Gastrocnemius medialis (tissue), 4 donors: ENCODE measurements around the gene KLF7. TPM values are rescaled to one million over a fixed set of nuclear protein-coding genes. Genes with fewer than 3 reads are reported as not detected.

Experiments used
- ATAC-seq, 2 donors: fragments of 150-250 bp; one replicate each; pipeline ENCODE4 v1.9.1; 2016
- DNase-seq, 2 donors: peaks; one replicate each; pipeline ENCODE4 v3.0.0-alpha.2; 2019
- H3K27ac ChIP-seq, 4 donors: fragments of 200-600 bp; sonication (generic); 1 replicate in 1 of 4; 2 replicates in 3 of 4; pipeline ENCODE4 v1.5.1; 2016 to 2018; ENCODE audit warnings: mild to moderate bottlenecking in 2 of 4, moderate library complexity in 1 of 4
- H3K27me3 ChIP-seq, 3 donors: fragments of 200-600 bp; sonication (generic) in 2 of 3; 1 replicate in 1 of 3; 2 replicates in 2 of 3; pipeline versions ENCODE4 v1.5.1 to v1.6.0; 2016 to 2019; ENCODE audit warnings: mild to moderate bottlenecking in 1 of 3, moderate library complexity in 1 of 3
- H3K36me3 ChIP-seq, 2 donors: fragments of 200-600 bp; sonication (generic) in 1 of 2; one replicate each; pipeline ENCODE4 v1.5.1; 2017 to 2018
- H3K4me1 ChIP-seq, 2 donors: fragments of 200-600 bp; sonication (generic) in 1 of 2; one replicate each; pipeline ENCODE4 v1.5.1; 2016 to 2017; ENCODE audit warnings: mild to moderate bottlenecking in 2 of 2
- H3K4me3 ChIP-seq, 4 donors: fragments of 200-600 bp; sonication (generic) in 3 of 4; 1 replicate in 1 of 4; 2 replicates in 3 of 4; pipeline ENCODE4 v1.5.1; 2016 to 2019; ENCODE audit warnings: mild to moderate bottlenecking in 2 of 4
- H3K9me3 ChIP-seq, 3 donors: fragments of 200-600 bp; sonication (generic) in 2 of 3; 1 replicate in 1 of 3; 2 replicates in 2 of 3; pipeline ENCODE4 v1.5.1; 2016 to 2019
- CTCF ChIP-seq, 5 experiments: fragments of 450-650 bp in 3 of 5; fragments of 200-600 bp in 2 of 5; sonication (generic) in 2 of 5; IDR thresholded peaks in 4 of 5; conservative IDR thresholded peaks in 1 of 5; 1 replicate in 4 of 5; 2 replicates in 1 of 5; pipeline ENCODE4 v1.5.1; 2016 to 2019; ENCODE audit warnings: antibody characterized with exemption in 5 of 5, mild to moderate bottlenecking in 3 of 5, moderate library complexity in 3 of 5
- POLR2A ChIP-seq, 2 donors: fragments of 450-650 bp; IDR thresholded peaks; one replicate each; pipeline ENCODE4 v1.6.1; 2017; ENCODE audit warnings: antibody characterized with exemption in 2 of 2, mild to moderate bottlenecking in 2 of 2, moderate library complexity in 2 of 2
- in situ Hi-C, 4 donors: fragments of 200-750 bp; cut with MboI; loops; one replicate each; pipeline versions ENCODE4 v1.15.0 to v1.8.0; 2017; ENCODE audit warnings: low sequenced_read_pairs in 4 of 4
- intact Hi-C: fragments of 100-400 bp; cut with DNase I; formaldehyde crosslinking; loops from one replicate; pipeline ENCODE4 v1.15.1; 2023; ENCODE audit warnings: low total_unique reads
- total RNA-seq, 4 donors: library from RNA; depleted of rRNA; stranded (reverse); fragments of >200 nt; gene quantifications; one replicate each; pipeline versions ENCODE4 v1.1.0 to v1.2.3, GENCODE V29; 2016

Gene KLF7
- total RNA-seq, 4 donors from 2014 or later: 6.8 to 12.0 (median 7.6) TPM

GRCh38 chr2:207117668-207118067 lies 48.1 kb downstream of the KLF7 start:
- Histone ChIP-seq H3K27me3 (no peaks in the 10 kb centered on the region), H3K27ac (no peak overlapping the region), H3K36me3 (no peaks in the 10 kb centered on the region), H3K4me1 (peaks cover 17 to 26% of the 10 kb centered on the region in 2 donors), H3K9me3 (no peaks in the 10 kb centered on the region), H3K4me3 (no peak overlapping the region)
- intact Hi-C loops: no loop called here
- ATAC-seq (no peak), DNase-seq (no peak)
- TF ChIP-seq CTCF (IDR thresholded peaks at IDR 0.05 in 4 of 5, conservative IDR thresholded peaks at IDR 0.05 in 1 of 5) (no peak), POLR2A (IDR thresholded peaks at IDR 0.05) (no peak)
- in situ Hi-C loops: no loop called here

- intact Hi-C loops: no loop called here
- in situ Hi-C loops: no loop called here
- H3K36me3 ChIP-seq: no peaks in the 10 kb centered on the region
- no peaks in the 10 kb centered on the region for H3K27me3 ChIP-seq
- DNase-seq (peak in 1 of 2 donors; percentile 19), ATAC-seq (peak; percentile 44 to 47)
- peaks cover 6 to 14% of the 10 kb centered on the region in 2 donors for H3K4me1 ChIP-seq
- no peak overlapping the region for H3K27ac ChIP-seq
- H3K4me3 ChIP-seq: no peak overlapping the region
- no peaks in the 10 kb centered on the region for H3K9me3 ChIP-seq
- TF ChIP-seq POLR2A (IDR thresholded peaks at IDR 0.05): no peak
- peak in 2 of 5 experiments; percentile 22 for TF ChIP-seq CTCF (IDR thresholded peaks at IDR 0.05 in 4 of 5, conservative IDR thresholded peaks at IDR 0.05 in 1 of 5)
Measured at GRCh38 chr2:207115715-207116364, 49.9 kb downstream of the KLF7 start.

- no peak for ATAC-seq
- in situ Hi-C loops: no loop called here
Measured at GRCh38 chr2:207113414-207113813, 52.3 kb downstream of the KLF7 start.

GRCh38 chr2:207112785-207113184 lies 53.0 kb downstream of the KLF7 start:
- Histone ChIP-seq H3K36me3 (no peaks in the 10 kb centered on the region), H3K4me3 (no peak overlapping the region), H3K9me3 (no peaks in the 10 kb centered on the region), H3K27ac (no peak overlapping the region), H3K27me3 (no peaks in the 10 kb centered on the region), H3K4me1 (peaks cover 6 to 11% of the 10 kb centered on the region in 2 donors)
- TF ChIP-seq CTCF (IDR thresholded peaks at IDR 0.05 in 4 of 5, conservative IDR thresholded peaks at IDR 0.05 in 1 of 5) (no peak), POLR2A (IDR thresholded peaks at IDR 0.05) (no peak)
- intact Hi-C loops (no loop called here), in situ Hi-C loops (no loop called here)
- DNase-seq (no peak), ATAC-seq (no peak)

More at GRCh38 chr2:207113414-207113813, 52.3 kb downstream of the KLF7 start:
- no peak for TF ChIP-seq CTCF (IDR thresholded peaks at IDR 0.05 in 4 of 5, conservative IDR thresholded peaks at IDR 0.05 in 1 of 5)
- TF ChIP-seq POLR2A (IDR thresholded peaks at IDR 0.05): no peak
- Histone ChIP-seq H3K27ac (no peak overlapping the region), H3K4me1 (peaks cover 6 to 14% of the 10 kb centered on the region in 2 donors), H3K27me3 (no peaks in the 10 kb centered on the region), H3K4me3 (no peak overlapping the region), H3K9me3 (no peaks in the 10 kb centered on the region), H3K36me3 (no peaks in the 10 kb centered on the region)
- intact Hi-C loops: no loop called here
- no peak for DNase-seq

GRCh38 chr2:207112383-207112782 lies 53.4 kb downstream of the KLF7 start:
- in situ Hi-C loops: no loop called here
- TF ChIP-seq POLR2A (IDR thresholded peaks at IDR 0.05): no peak
- Histone ChIP-seq H3K9me3 (no peaks in the 10 kb centered on the region), H3K27ac (no peak overlapping the region), H3K36me3 (no peaks in the 10 kb centered on the region), H3K4me1 (peaks cover 6 to 10% of the 10 kb centered on the region in 2 donors), H3K4me3 (no peak overlapping the region), H3K27me3 (no peaks in the 10 kb centered on the region)
- DNase-seq (no peak), ATAC-seq (no peak)
- intact Hi-C loops: no loop called here
